ENCODE data around the gene ARPC4.

ARPC4 gene

GRCh38 chr3:9787714-9788113 is 5.2 kb upstream of the ARPC4 start:
- FAIRE-seq: no peak
- DNase-seq (ENCODE audit: low spot score): no peak

- FAIRE-seq (no peak), DNase-seq (ENCODE audit: low spot score) (no peak)
Observed at GRCh38 chr3:9791127-9791526, 1.8 kb upstream of the ARPC4 start.

- no peak for FAIRE-seq
- no peak for DNase-seq (ENCODE audit: low spot score)
Observed at GRCh38 chr3:9791790-9792404, 985 bp upstream of the ARPC4 start.

GRCh38 chr3:9793161-9793781 is 389 bp downstream of the ARPC4 start:
- no peak for FAIRE-seq
- peak; percentile 23 for DNase-seq (ENCODE audit: low spot score)

- DNase-seq (ENCODE audit: low spot score) (no peak), FAIRE-seq (no peak)
Observed at GRCh38 chr3:9794400-9794799, 1.5 kb downstream of the ARPC4 start.

- no peak for DNase-seq (ENCODE audit: low spot score)
- no peak for FAIRE-seq
Observed at GRCh38 chr3:9795207-9795606, 2.3 kb downstream of the ARPC4 start.

- FAIRE-seq (no peak), DNase-seq (ENCODE audit: low spot score) (no peak)
Observed at GRCh38 chr3:9797196-9797945, 4.5 kb downstream of the ARPC4 start.

- DNase-seq (ENCODE audit: low spot score) (no peak), FAIRE-seq (no peak)
Observed at GRCh38 chr3:9800529-9800928, 7.6 kb downstream of the ARPC4 start.

GRCh38 chr3:9803494-9803893 is 10.6 kb downstream of the ARPC4 start:
- no peak for DNase-seq (ENCODE audit: low spot score)

GRCh38 chr3:9804996-9805395 is 12.1 kb downstream of the ARPC4 start:
- DNase-seq (ENCODE audit: low spot score) (no peak), FAIRE-seq (no peak)

More at GRCh38 chr3:9803494-9803893, 10.6 kb downstream of the ARPC4 start:
- FAIRE-seq: no peak

GRCh38 chr3:9806137-9806536 is 13.3 kb downstream of the ARPC4 start:
- DNase-seq (ENCODE audit: low spot score) (no peak), FAIRE-seq (no peak)

- FAIRE-seq: no peak
Observed at GRCh38 chr3:9806688-9807589, 14.1 kb downstream of the ARPC4 start.

GRCh38 chr3:9807981-9808344 is 15.1 kb downstream of the ARPC4 start:
- no peak for DNase-seq (ENCODE audit: low spot score)
- FAIRE-seq: no peak

More at GRCh38 chr3:9806688-9807589, 14.1 kb downstream of the ARPC4 start:
- no peak for DNase-seq (ENCODE audit: low spot score)

- no peak for FAIRE-seq
- DNase-seq (ENCODE audit: low spot score): peak; percentile 21
Observed at GRCh38 chr3:9808345-9809037, 15.6 kb downstream of the ARPC4 start.

- DNase-seq (ENCODE audit: low spot score): no peak
- no peak for FAIRE-seq
Observed at GRCh38 chr3:9809239-9809614, 16.3 kb downstream of the ARPC4 start.

GRCh38 chr3:9809615-9810432 is 16.9 kb downstream of the ARPC4 start, which contains the start of gene TTLL3:
Gene TTLL3, plus strand, starts transcription at chr3:9810262. Its CDS starts 400 bp downstream, at chr3:9810662.
- FAIRE-seq (no peak), DNase-seq (ENCODE audit: low spot score) (no peak)

- DNase-seq (ENCODE audit: low spot score) (no peak), FAIRE-seq (no peak)
Observed at GRCh38 chr3:9810433-9810770, 17.5 kb downstream of the ARPC4 start.

- DNase-seq (ENCODE audit: low spot score) (no peak), FAIRE-seq (no peak)
Observed at GRCh38 chr3:9810846-9811245, 18.0 kb downstream of the ARPC4 start.

- no peak for FAIRE-seq
- DNase-seq (ENCODE audit: low spot score): no peak
Observed at GRCh38 chr3:9812870-9813483, 20.1 kb downstream of the ARPC4 start.

GRCh38 chr3:9815986-9816385 is 23.1 kb downstream of the ARPC4 start:
- no peak for FAIRE-seq
- DNase-seq (ENCODE audit: low spot score): no peak
